Spleen (tissue), 11 donors: ENCODE measurements around the gene SYNPR. TPM values are rescaled to one million over a fixed set of nuclear protein-coding genes. Genes with fewer than 3 reads are reported as not detected.

Experiments
- DNase-seq: peaks from one replicate; pipeline ENCODE4 v3.0.0-alpha.2; 2020
- H3K27ac ChIP-seq, 8 donors: fragments of 200-600 bp; sonication (generic) in 7 of 8; 1 replicate in 4 of 8; 2 replicates in 4 of 8; pipeline versions ENCODE4 v1.5.0 to v1.8.0; 2016 to 2021; ENCODE audit warnings: inconsistent platforms in 4 of 8, mild to moderate bottlenecking in 4 of 8, moderate library complexity in 1 of 8
- H3K27me3 ChIP-seq, 7 donors: fragments of 200-600 bp; sonication (generic) in 6 of 7; replicated peaks in 1 of 7; 1 replicate in 4 of 7; 2 replicates in 3 of 7; pipeline versions ENCODE4 v1.5.0 to v1.8.0; 2016 to 2021; ENCODE audit warnings: inconsistent platforms in 3 of 7, mild to moderate bottlenecking in 1 of 7
- H3K36me3 ChIP-seq, 6 donors: fragments of 200-600 bp; sonication (generic) in 5 of 6; 1 replicate in 4 of 6; 2 replicates in 2 of 6; pipeline versions ENCODE4 v1.5.0 to v1.8.0; 2016 to 2021; ENCODE audit warnings: inconsistent platforms in 2 of 6
- H3K4me1 ChIP-seq, 6 donors: fragments of 200-600 bp; sonication (generic) in 5 of 6; 1 replicate in 3 of 6; 2 replicates in 3 of 6; pipeline versions ENCODE4 v1.5.0 to v1.8.0; 2016 to 2021; ENCODE audit warnings: inconsistent platforms in 3 of 6
- H3K4me3 ChIP-seq, 8 donors: fragments of 200-600 bp; sonication (generic) in 7 of 8; 1 replicate in 4 of 8; 2 replicates in 4 of 8; pipeline versions ENCODE4 v1.5.0 to v1.8.0; 2016 to 2021; ENCODE audit warnings: inconsistent platforms in 4 of 8, mild to moderate bottlenecking in 4 of 8, moderate library complexity in 2 of 8
- H3K9me3 ChIP-seq, 8 donors: fragments of 200-600 bp; sonication (generic) in 7 of 8; 1 replicate in 4 of 8; 2 replicates in 4 of 8; pipeline versions ENCODE4 v1.5.0 to v1.8.0; 2016 to 2021; ENCODE audit warnings: inconsistent platforms in 4 of 8
- POLR2A ChIP-seq, 3 donors: fragments of 450-650 bp; IDR thresholded peaks; one replicate each; pipeline ENCODE4 v1.5.1; 2017; ENCODE audit warnings: antibody characterized with exemption in 3 of 3, mild to moderate bottlenecking in 1 of 3
- POLR2AphosphoS5 ChIP-seq, 3 donors: sonication (generic); formaldehyde crosslinking; IDR thresholded peaks; one replicate each; pipeline ENCODE4 v1.5.1; 2017; ENCODE audit warnings: antibody characterized with exemption in 3 of 3
- WGBS, 5 donors: extraction: QIAGEN DNeasy Blood & Tissue Kit in 3 of 5; methylation state at CpG; one replicate each; pipeline versions ENCODE4 v1.1.5 to v1.1.7; 2013 to 2018; 5-methylcytosine and 5-hydroxymethylcytosine counted together
- intact Hi-C: fragments of 100-400 bp; cut with DNase I; formaldehyde crosslinking; loops from one replicate; pipeline ENCODE4 v1.15.0; 2023; ENCODE audit warnings: low total_unique reads
- polyA plus RNA-seq, 3 donors: library from polyadenylated mRNA; stranded (reverse); fragments of 200-250 nt; gene quantifications; one replicate each; pipeline ENCODE4 v1.2.1, GENCODE V29; 2013
- small RNA-seq, 4 donors: library from RNA; depleted of rRNA; stranded (forward); fragments of <200 nt; gene quantifications; one replicate each; pipeline ENCODE3, GENCODE V24; 2016
- total RNA-seq, 7 donors: library from RNA; depleted of rRNA in 3 of 7; stranded (reverse); fragments of >200 nt in 3 of 7; fragmentation: NEBNext Ultra II Directional in 4 of 7; extraction: Animal tissue kit (Norgen Biotek cat#: 25700) in 4 of 7; gene quantifications; one replicate each; pipeline versions ENCODE4 v1.1.0 to v1.2.1, GENCODE V29; 2016 to 2021
- TF ChIP-seq, protein P1 (sequence below), 11 experiments: fragments of 200-600 bp in 7 of 11; fragments of 450-650 bp in 4 of 11; sonication (generic) in 4 of 11; IDR thresholded peaks in 8 of 11; conservative IDR thresholded peaks in 3 of 11; 1 replicate in 7 of 11; 2 replicates in 4 of 11; pipeline versions ENCODE4 v1.4.0 to v1.8.0; 2016 to 2021; ENCODE audit warnings: antibody characterized with exemption in 11 of 11, inconsistent platforms in 4 of 11, mild to moderate bottlenecking in 1 of 11
- donor health status: healthy with polysubstance abuse.
- donor health status: DM: no; HTN: no; CAD: no; lungs with moderate emphysema.
- donor health status: DM: no; HTN: no; CAD: no.
- donor health status: Bipolar disorder and iron deficiency.
- donor health status: healthy.
- donor health status: DM: no; HTN: no; CAD: no.
- donor health status: DM: yes; HTN: yes; CAD: no.

SYNPR gene
- total and polyA plus RNA-seq, 10 donors: not detected

DNA sequence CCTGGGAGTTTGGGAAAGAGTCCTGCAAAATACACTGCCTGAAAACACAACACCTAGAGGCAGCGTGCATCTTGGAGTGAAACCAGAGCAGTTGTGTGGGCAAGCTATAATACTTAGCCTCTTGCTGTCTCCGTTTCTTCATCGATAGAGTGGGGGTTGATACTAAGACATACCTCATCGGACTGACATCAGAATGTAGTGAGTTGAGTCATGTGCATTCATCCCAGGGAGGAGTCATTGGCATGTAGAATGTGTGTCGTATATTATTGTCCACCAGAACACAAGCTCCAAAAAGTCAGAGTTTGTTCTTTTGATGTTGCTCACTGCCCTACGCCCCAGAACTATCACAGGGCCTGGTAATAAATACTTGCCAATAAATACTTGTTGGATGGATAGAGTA, 378.7 kb downstream of the SYNPR start:
- H3K36me3 ChIP-seq: no peaks in the 10 kb centered on the region
- no peaks in the 10 kb centered on the region for H3K27me3 ChIP-seq
- TF ChIP-seq POLR2A (IDR thresholded peaks at IDR 0.05): no peak
- no peak for TF ChIP-seq POLR2AphosphoS5 (IDR thresholded peaks at IDR 0.05)
- TF ChIP-seq, protein P1, sequence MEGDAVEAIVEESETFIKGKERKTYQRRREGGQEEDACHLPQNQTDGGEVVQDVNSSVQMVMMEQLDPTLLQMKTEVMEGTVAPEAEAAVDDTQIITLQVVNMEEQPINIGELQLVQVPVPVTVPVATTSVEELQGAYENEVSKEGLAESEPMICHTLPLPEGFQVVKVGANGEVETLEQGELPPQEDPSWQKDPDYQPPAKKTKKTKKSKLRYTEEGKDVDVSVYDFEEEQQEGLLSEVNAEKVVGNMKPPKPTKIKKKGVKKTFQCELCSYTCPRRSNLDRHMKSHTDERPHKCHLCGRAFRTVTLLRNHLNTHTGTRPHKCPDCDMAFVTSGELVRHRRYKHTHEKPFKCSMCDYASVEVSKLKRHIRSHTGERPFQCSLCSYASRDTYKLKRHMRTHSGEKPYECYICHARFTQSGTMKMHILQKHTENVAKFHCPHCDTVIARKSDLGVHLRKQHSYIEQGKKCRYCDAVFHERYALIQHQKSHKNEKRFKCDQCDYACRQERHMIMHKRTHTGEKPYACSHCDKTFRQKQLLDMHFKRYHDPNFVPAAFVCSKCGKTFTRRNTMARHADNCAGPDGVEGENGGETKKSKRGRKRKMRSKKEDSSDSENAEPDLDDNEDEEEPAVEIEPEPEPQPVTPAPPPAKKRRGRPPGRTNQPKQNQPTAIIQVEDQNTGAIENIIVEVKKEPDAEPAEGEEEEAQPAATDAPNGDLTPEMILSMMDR (IDR thresholded peaks at IDR 0.05 in 8 of 11, conservative IDR thresholded peaks at IDR 0.05 in 3 of 11): no peak
- no peak overlapping the region for H3K4me3 ChIP-seq
- H3K4me1 ChIP-seq: no peaks in the 10 kb centered on the region
- H3K9me3 ChIP-seq: no peaks in the 10 kb centered on the region
- WGBS, 5 donors: 77 to 90% (median 84%) methylated on average over 6 of the region's 6 CpGs
- DNase-seq: no peak
- no peak overlapping the region for H3K27ac ChIP-seq
- intact Hi-C loops: no loop called here

DNA sequence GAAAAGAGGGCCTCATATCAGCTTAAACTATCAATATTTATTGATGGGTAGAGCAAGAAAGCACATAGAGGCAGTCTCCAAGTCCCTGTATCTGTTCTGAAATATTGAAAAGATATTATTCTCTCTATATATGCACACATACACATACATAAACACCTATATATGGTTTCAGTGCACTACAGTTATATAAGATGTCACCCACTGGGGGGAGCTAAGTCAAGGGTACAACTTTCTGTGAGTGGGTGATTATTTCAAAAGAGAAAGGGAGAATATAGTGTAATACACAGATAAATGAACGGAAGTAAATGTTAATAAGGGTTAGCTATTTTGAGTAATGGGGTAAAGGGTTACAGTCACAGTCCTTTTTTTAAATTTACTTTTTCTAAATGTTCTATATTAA, 383.1 kb downstream of the SYNPR start:
- Histone ChIP-seq H3K9me3 (no peaks in the 10 kb centered on the region), H3K36me3 (no peaks in the 10 kb centered on the region), H3K4me3 (no peak overlapping the region), H3K4me1 (no peaks in the 10 kb centered on the region), H3K27me3 (no peaks in the 10 kb centered on the region), H3K27ac (no peak overlapping the region)
- intact Hi-C loops: no loop called here
- DNase-seq: no peak
- WGBS, 5 donors: 78 to 86% (median 84%) methylated on average over 1 of the region's 1 CpG
- TF ChIP-seq POLR2AphosphoS5 (IDR thresholded peaks at IDR 0.05) (no peak), POLR2A (IDR thresholded peaks at IDR 0.05) (no peak)
- TF ChIP-seq, protein P1 (IDR thresholded peaks at IDR 0.05 in 8 of 11, conservative IDR thresholded peaks at IDR 0.05 in 3 of 11): no peak

DNA sequence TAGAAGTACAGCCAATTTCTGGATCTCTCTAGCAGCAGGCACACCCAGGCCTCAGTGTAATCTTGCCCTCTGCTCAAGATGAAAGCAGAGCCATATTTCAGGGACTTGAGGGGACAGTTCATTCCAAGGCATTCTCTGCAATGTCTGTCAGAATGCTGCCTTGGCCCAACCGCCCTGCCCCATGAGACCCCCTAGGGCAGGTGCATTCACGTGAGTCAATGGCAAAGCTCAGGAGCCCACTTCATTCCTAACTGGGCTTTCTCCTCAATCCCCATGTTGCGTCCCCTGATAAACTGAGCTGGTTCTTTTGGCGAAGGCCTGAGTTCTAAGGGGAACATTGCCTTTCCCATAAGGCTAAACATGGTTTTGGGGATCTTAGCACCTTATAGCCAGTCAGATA, 383.9 kb downstream of the SYNPR start:
- Histone ChIP-seq H3K9me3 (no peaks in the 10 kb centered on the region), H3K36me3 (no peaks in the 10 kb centered on the region), H3K4me3 (no peak overlapping the region), H3K4me1 (no peaks in the 10 kb centered on the region), H3K27me3 (no peaks in the 10 kb centered on the region), H3K27ac (no peak overlapping the region)
- intact Hi-C loops: no loop called here
- DNase-seq: no peak
- TF ChIP-seq, protein P1 (IDR thresholded peaks at IDR 0.05 in 8 of 11, conservative IDR thresholded peaks at IDR 0.05 in 3 of 11): no peak
- no peak for TF ChIP-seq POLR2A (IDR thresholded peaks at IDR 0.05)
- TF ChIP-seq POLR2AphosphoS5 (IDR thresholded peaks at IDR 0.05): no peak
- WGBS, 5 donors: 69 to 87% (median 84%) methylated on average over 4 of the region's 4 CpGs

DNA sequence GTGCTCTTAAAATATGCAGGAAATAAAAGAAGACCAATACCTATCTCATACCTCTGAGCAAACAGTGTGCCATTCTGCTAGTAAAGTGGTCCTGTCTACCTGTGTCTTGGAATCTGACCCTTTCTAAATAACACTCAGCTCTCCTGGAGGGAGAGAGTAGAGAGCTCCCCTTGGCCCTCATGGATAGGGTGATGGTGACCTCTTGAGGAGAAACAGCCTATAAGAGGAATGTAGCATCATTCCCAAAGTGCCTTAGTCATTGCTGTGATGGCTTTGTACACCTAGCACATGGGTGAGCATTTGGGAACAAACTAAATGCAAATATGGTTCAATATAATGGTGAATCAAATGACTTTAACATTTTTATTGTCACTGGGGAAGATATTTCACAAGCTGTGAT, 384.4 kb downstream of the SYNPR start:
- Histone ChIP-seq H3K9me3 (no peaks in the 10 kb centered on the region), H3K4me1 (no peaks in the 10 kb centered on the region), H3K4me3 (no peak overlapping the region), H3K27me3 (no peaks in the 10 kb centered on the region), H3K27ac (no peak overlapping the region), H3K36me3 (no peaks in the 10 kb centered on the region)
- no peak for DNase-seq
- intact Hi-C loops: no loop called here
- TF ChIP-seq POLR2AphosphoS5 (IDR thresholded peaks at IDR 0.05): no peak
- TF ChIP-seq, protein P1 (IDR thresholded peaks at IDR 0.05 in 8 of 11, conservative IDR thresholded peaks at IDR 0.05 in 3 of 11): no peak
- no peak for TF ChIP-seq POLR2A (IDR thresholded peaks at IDR 0.05)

Small RNA genes within 50 kb of the gene (small RNA-seq; reads per million reads assigned to genes)
- 0 to 0.34 (median 0.12) reads per million in 4 donors for gene RNA5SP134
